Activated T-helper 1 cell treated with anti-CD3 and anti-CD28 coated beads, Interleukin-2, amount 50 U/mL, for 16 hours (primary cell): ENCODE data around the gene MAP3K1.
"Not testable (repeated sequence)": the region's sequence is repeated elsewhere in the genome, so short reads cannot be mapped to it uniquely, and the experiment has no call there.

Source experiments
- DNase-seq, 2 donors: peaks; one replicate each; pipeline ENCODE4 v3.0.0-alpha.2; 2020; ENCODE audit warnings: low read depth in 1 of 2, low spot score in 1 of 2

Gene MAP3K1

GRCh38 chr5:56814963-56815657 is at the start of gene MAP3K1:
Gene MAP3K1, plus strand, starts transcription at chr5:56815549. Its CDS starts 25 bp downstream, at chr5:56815574.
- DNase-seq, result peak; percentile 70 to 71

- DNase-seq, result no peak
These were observed 48.4 kb upstream of the MAP3K1 start for GRCh38 chr5:56766926-56767325.

GRCh38 chr5:56769875-56770604 is 45.3 kb upstream of the MAP3K1 start:
- DNase-seq, result no peak

- DNase-seq, result no peak
These were observed 42.6 kb upstream of the MAP3K1 start for GRCh38 chr5:56772767-56773166.

- no peak for DNase-seq
These were observed 40.4 kb upstream of the MAP3K1 start for GRCh38 chr5:56774957-56775356.

- DNase-seq, result not testable (repeated sequence)
These were observed 39.0 kb upstream of the MAP3K1 start for GRCh38 chr5:56776212-56776846.

GRCh38 chr5:56783261-56783660 is 32.1 kb upstream of the MAP3K1 start:
- DNase-seq, result no peak

- no peak for DNase-seq
These were observed 29.0 kb upstream of the MAP3K1 start for GRCh38 chr5:56786346-56786745.

- DNase-seq, result no peak
These were observed 24.0 kb upstream of the MAP3K1 start for GRCh38 chr5:56791396-56791795.

GRCh38 chr5:56798521-56798920 is 16.8 kb upstream of the MAP3K1 start:
- DNase-seq, result no peak

GRCh38 chr5:56800186-56800585 is 15.2 kb upstream of the MAP3K1 start:
- no peak for DNase-seq

GRCh38 chr5:56801256-56801655 is 14.1 kb upstream of the MAP3K1 start:
- DNase-seq, result no peak

GRCh38 chr5:56802205-56802604 is 13.1 kb upstream of the MAP3K1 start:
- DNase-seq, result no peak

GRCh38 chr5:56803025-56803424 is 12.3 kb upstream of the MAP3K1 start:
- DNase-seq, result no peak

- DNase-seq, result no peak
These were observed 11.5 kb upstream of the MAP3K1 start for GRCh38 chr5:56803894-56804293.

- no peak for DNase-seq
These were observed 7.7 kb upstream of the MAP3K1 start for GRCh38 chr5:56807679-56808078.

- no peak for DNase-seq
These were observed 7.1 kb upstream of the MAP3K1 start for GRCh38 chr5:56808211-56808610.

- no peak for DNase-seq
These were observed 4.5 kb upstream of the MAP3K1 start for GRCh38 chr5:56810826-56811225.

GRCh38 chr5:56812110-56812509 is 3.2 kb upstream of the MAP3K1 start:
- no peak for DNase-seq

- no peak for DNase-seq
These were observed 2.0 kb upstream of the MAP3K1 start for GRCh38 chr5:56813302-56813701.

GRCh38 chr5:56814361-56814962 is 887 bp upstream of the MAP3K1 start:
- peak; percentile 14 to 26 for DNase-seq
